ENCODE results near the gene KRTAP4-1.
"Not testable (repeated sequence)": the region's sequence is repeated elsewhere in the genome, so short reads cannot be mapped to it uniquely, and the experiment has no call there.

The KRTAP4-1 gene

GRCh38 chr17:41226598-41227095 is 41.9 kb upstream of the KRTAP4-1 start, which contains the start of gene KRTAP9-2:
KRTAP9-2 (plus strand) TSS chr17:41226648; CDS start chr17:41226655, 7 bp downstream.
- TF ChIP-seq FOXP2 (optimal IDR thresholded peaks at IDR 0.05; ENCODE audit: borderline replicate concordance, extremely low read depth, extremely low read length, insufficient read depth); POLR2AphosphoS5 (IDR thresholded peaks at IDR 0.05; ENCODE audit: low read depth, low read length); SIN3A (IDR thresholded peaks at IDR 0.05; ENCODE audit: borderline replicate concordance, insufficient read depth, low read length): not testable (repeated sequence)

- TF ChIP-seq TAF1 (IDR thresholded peaks at IDR 0.05; ENCODE audit: borderline replicate concordance, insufficient read depth, low read length) = no peak
- TF ChIP-seq POLR2AphosphoS5 (IDR thresholded peaks at IDR 0.05; ENCODE audit: low read depth, low read length) = no peak
Measured at GRCh38 chr17:41226051-41226450, 41.3 kb upstream of the KRTAP4-1 start.

GRCh38 chr17:41223821-41224220 is 39.1 kb upstream of the KRTAP4-1 start:
- TF ChIP-seq SIN3A (IDR thresholded peaks at IDR 0.05; ENCODE audit: borderline replicate concordance, insufficient read depth, low read length) (no peak), TAF1 (IDR thresholded peaks at IDR 0.05; ENCODE audit: borderline replicate concordance, insufficient read depth, low read length) (no peak), FOXP2 (optimal IDR thresholded peaks at IDR 0.05; ENCODE audit: borderline replicate concordance, extremely low read depth, extremely low read length, insufficient read depth) (no peak), REST (IDR thresholded peaks at IDR 0.05; ENCODE audit: insufficient read depth in 1 of 2, low read depth in 2 of 2, low read length in 2 of 2) (no peak), POLR2AphosphoS5 (IDR thresholded peaks at IDR 0.05; ENCODE audit: low read depth, low read length) (no peak)

GRCh38 chr17:41215681-41216080 is 31.0 kb upstream of the KRTAP4-1 start:
- TF ChIP-seq POLR2AphosphoS5 (IDR thresholded peaks at IDR 0.05; ENCODE audit: low read depth, low read length) (no peak), FOXP2 (optimal IDR thresholded peaks at IDR 0.05; ENCODE audit: borderline replicate concordance, extremely low read depth, extremely low read length, insufficient read depth) (no peak), TAF1 (IDR thresholded peaks at IDR 0.05; ENCODE audit: borderline replicate concordance, insufficient read depth, low read length) (no peak), SIN3A (IDR thresholded peaks at IDR 0.05; ENCODE audit: borderline replicate concordance, insufficient read depth, low read length) (no peak), REST (IDR thresholded peaks at IDR 0.05; ENCODE audit: insufficient read depth in 1 of 2, low read depth in 2 of 2, low read length in 2 of 2) (no peak)

- no peak for TF ChIP-seq REST (IDR thresholded peaks at IDR 0.05; ENCODE audit: insufficient read depth in 1 of 2, low read depth in 2 of 2, low read length in 2 of 2)
Measured at GRCh38 chr17:41212524-41213169, 27.9 kb upstream of the KRTAP4-1 start.

GRCh38 chr17:41211845-41212466 is 27.2 kb upstream of the KRTAP4-1 start:
- TF ChIP-seq SIN3A (IDR thresholded peaks at IDR 0.05; ENCODE audit: borderline replicate concordance, insufficient read depth, low read length) (no peak), REST (IDR thresholded peaks at IDR 0.05; ENCODE audit: insufficient read depth in 1 of 2, low read depth in 2 of 2, low read length in 2 of 2) (no peak), TAF1 (IDR thresholded peaks at IDR 0.05; ENCODE audit: borderline replicate concordance, insufficient read depth, low read length) (no peak), FOXP2 (optimal IDR thresholded peaks at IDR 0.05; ENCODE audit: borderline replicate concordance, extremely low read depth, extremely low read length, insufficient read depth) (no peak), POLR2AphosphoS5 (IDR thresholded peaks at IDR 0.05; ENCODE audit: low read depth, low read length) (no peak)

Data from PFSK-1 (cell line).